Pons (tissue), 1 donor: ENCODE measurements around the gene PIP4K2B.

ENCODE experiments used
- DNase-seq: peaks from one replicate; pipeline ENCODE4 v3.0.0-alpha.2; 2016; ENCODE audit warnings: low spot score

Gene PIP4K2B

GRCh38 chr17:38777641-38778250 is 21.6 kb downstream of the PIP4K2B start:
- no peak for DNase-seq

- DNase-seq: no peak
Observed at GRCh38 chr17:38773258-38773657, 26.1 kb downstream of the PIP4K2B start.

- DNase-seq: no peak
Observed at GRCh38 chr17:38768417-38768816, 30.9 kb downstream of the PIP4K2B start.

- no peak for DNase-seq
Observed at GRCh38 chr17:38766341-38766740, 33.0 kb downstream of the PIP4K2B start.

- DNase-seq: no peak
Observed at GRCh38 chr17:38762231-38762630, 37.1 kb downstream of the PIP4K2B start.

- DNase-seq: no peak
Observed at GRCh38 chr17:38761612-38762011, 37.7 kb downstream of the PIP4K2B start.

GRCh38 chr17:38753071-38753506 is 46.3 kb downstream of the PIP4K2B start:
- DNase-seq: no peak

- peak; percentile 100 for DNase-seq
Observed at GRCh38 chr17:38752308-38753070, 46.9 kb downstream of the PIP4K2B start, which contains the start of gene PSMB3. TSS of gene PSMB3 (plus strand) at chr17:38752741. CDS start at chr17:38752827, 86 bp downstream.

- peak; percentile 83 for DNase-seq
Observed at GRCh38 chr17:38751808-38752307, 47.5 kb downstream of the PIP4K2B start.

- no peak for DNase-seq
Observed at GRCh38 chr17:38751144-38751807, 48.1 kb downstream of the PIP4K2B start.

- DNase-seq: no peak
Observed at GRCh38 chr17:38750312-38751121, 48.8 kb downstream of the PIP4K2B start.

GRCh38 chr17:38750044-38750311 is 49.4 kb downstream of the PIP4K2B start:
- DNase-seq: no peak

- DNase-seq: no peak
Observed at GRCh38 chr17:38749223-38750043, 49.9 kb downstream of the PIP4K2B start.

GRCh38 chr17:38748892-38749222 is 50.5 kb downstream of the PIP4K2B start:
- DNase-seq: no peak

GRCh38 chr17:38748149-38748891 is 51.0 kb downstream of the PIP4K2B start, which contains the start of gene PCGF2:
TSS of gene PCGF2 (minus strand) at chr17:38748336. CDS start at chr17:38740402, 7,934 bp downstream.
- DNase-seq: no peak

GRCh38 chr17:38747463-38748148 is 51.8 kb downstream of the PIP4K2B start:
- no peak for DNase-seq

- no peak for DNase-seq
Observed at GRCh38 chr17:38746849-38747462, 52.4 kb downstream of the PIP4K2B start.

- DNase-seq: no peak
Observed at GRCh38 chr17:38746004-38746848, 53.1 kb downstream of the PIP4K2B start.

GRCh38 chr17:38745545-38745944 is 53.8 kb downstream of the PIP4K2B start:
- DNase-seq: no peak
